T-helper 9 cell (primary cell): ENCODE measurements around the gene CTAGE6.
"Not testable (repeated sequence)": the region's sequence is repeated elsewhere in the genome, so short reads cannot be mapped to it uniquely, and the experiment has no call there.

Experiments
- DNase-seq: peaks from one replicate; pipeline ENCODE4 v3.0.0-alpha.2; 2020
- total RNA-seq, 2 donors: gene quantifications; one replicate each; lab custom pipeline; 2026; lab: John Stamatoyannopoulos, UW

The CTAGE6 gene, protein sequence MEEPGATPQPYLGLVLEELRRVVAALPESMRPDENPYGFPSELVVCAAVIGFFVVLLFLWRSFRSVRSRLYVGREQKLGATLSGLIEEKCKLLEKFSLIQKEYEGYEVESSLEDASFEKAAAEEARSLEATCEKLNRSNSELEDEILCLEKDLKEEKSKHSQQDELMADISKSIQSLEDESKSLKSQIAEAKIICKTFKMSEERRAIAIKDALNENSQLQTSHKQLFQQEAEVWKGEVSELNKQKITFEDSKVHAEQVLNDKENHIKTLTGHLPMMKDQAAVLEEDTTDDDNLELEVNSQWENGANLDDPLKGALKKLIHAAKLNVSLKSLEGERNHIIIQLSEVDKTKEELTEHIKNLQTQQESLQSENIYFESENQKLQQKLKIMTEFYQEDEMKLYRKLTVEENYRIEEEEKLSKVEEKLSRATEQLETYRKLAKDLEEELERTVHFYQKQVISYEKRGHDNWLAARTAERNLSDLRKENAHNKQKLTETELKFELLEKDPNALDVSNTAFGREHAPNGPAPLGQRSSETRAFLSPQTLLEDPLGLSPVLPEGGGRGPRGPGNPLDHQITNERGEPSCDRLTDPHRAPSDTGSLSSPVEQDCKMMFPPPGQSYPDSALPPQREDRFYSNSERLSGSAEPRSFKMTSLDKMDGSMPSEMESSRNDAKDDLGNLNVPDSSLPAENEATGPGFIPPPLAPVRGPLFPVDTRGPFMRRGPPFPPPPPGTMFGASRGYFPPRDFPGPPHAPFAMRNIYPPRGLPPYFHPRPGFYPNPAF
- total RNA-seq, result 0.24 to 0.84 reads per million in 2 donors

DNA sequence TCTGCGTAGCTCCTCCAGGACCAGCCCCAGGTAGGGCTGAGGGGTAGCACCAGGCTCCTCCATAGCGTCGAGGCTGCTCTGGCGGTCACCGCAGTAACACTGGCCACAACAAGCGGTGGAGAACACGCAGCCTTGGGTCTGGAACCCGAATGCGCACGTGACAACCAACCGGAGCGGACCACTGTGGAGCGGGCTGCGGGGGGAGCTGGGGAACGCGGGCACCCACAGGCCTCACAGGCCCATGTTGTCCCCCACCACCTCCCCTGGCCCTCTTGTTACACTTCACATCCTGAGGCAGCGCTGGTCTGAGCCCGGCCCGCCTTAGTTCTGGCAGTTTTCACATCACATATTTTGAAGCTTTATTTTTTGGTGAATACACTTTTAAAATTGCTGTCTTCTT is at the start of gene CTAGE6:
Gene CTAGE6 (minus strand): TSS at position 101 of the 400 bp plus-strand sequence. CDS start 38 bp downstream, at position 63.
- not testable (repeated sequence) for DNase-seq

DNA sequence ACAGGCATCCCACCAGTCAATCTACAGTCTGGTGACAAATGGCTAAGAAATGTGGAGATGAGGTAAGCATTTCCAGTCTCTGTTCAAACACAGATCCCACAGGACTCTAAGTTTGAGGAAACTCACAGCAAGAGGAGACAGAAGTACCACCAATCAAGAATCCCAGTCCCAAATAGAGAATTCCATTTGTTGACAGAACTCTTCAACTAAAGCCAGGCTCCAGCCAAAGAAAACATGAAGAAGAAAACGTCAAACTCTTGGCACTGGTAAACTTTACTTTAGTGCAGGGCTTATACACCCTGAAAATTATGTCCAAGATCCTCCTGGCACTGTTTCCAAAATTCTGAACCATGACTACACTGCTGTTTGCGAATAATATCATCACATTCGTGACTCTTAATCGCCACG is 49.2 kb upstream of the CTAGE6 start:
- DNase-seq, result not testable (repeated sequence)

DNA sequence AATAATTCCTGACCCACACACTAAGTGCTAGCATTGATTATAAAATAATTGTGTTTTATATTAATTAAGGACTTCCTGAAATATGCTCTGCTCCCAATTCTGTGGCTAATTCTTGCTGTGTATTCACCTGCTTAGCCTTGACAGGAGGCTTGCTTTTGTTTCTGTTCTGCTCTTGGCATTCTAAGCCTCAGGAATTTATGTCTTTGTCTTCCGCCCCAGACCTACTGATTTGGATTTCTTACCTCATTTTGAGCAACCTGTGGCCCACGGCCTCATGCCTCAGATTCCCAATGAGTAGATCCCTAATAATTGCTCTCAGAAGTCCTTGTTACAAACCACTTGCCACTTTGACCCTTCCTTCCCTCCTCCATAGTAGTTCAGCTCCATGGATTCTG is 40.4 kb upstream of the CTAGE6 start:
- not testable (repeated sequence) for DNase-seq

DNA sequence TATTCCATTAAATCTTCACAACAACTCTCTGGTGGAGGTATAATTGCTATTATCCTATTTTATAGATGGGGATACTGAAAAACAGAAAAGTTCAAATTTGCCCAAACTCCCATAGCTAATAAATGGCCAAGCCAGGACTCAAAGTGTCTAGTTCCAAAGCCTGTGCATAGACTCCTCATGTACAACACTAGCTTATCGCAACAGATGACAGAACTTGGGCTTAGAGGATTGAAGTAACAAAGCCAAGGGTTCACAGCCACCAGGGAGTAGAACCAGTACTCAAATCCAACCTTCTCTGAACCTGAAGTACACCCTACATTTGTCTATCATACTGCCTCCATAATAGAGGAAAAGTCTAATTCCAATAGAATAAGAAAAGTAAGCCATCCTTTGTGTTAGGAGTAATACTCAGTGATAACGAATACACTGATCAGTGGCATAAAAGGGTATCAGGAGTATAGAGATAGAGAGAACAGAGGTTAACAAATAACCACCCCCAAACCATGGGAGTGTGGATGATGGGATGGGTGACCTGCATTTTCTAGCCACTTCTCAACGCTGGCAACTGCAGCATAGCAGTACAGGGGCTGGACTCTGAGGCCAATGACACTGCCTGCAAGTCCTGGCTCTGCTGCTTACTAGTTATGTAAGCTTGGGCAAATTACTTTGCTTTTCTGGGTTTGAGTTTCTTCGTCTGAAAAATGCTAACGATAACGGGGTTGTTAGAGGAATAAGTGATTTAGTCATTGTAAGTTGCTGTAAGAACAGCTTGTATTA is 39.8 kb upstream of the CTAGE6 start:
- DNase-seq, result not testable (repeated sequence)

DNA sequence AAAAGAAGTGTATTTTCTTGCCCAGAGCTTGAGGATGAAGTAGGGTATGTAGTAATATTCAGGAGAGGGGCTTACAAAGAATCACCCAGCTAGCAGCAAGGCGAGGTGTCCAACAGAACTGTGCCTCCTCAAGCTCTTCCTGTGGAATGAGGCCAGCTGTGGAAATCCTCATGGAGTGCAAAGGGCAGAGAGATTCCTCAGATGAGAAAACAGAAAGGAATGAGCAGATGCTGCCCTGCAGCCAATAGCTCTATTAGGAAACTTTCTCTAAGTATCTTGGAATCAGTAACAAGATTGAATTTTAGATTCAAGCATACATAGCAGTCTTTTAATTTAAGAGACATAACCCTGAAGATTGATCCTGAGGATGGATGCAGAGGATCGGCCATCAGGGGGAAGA is 38.2 kb upstream of the CTAGE6 start:
- not testable (repeated sequence) for DNase-seq

DNA sequence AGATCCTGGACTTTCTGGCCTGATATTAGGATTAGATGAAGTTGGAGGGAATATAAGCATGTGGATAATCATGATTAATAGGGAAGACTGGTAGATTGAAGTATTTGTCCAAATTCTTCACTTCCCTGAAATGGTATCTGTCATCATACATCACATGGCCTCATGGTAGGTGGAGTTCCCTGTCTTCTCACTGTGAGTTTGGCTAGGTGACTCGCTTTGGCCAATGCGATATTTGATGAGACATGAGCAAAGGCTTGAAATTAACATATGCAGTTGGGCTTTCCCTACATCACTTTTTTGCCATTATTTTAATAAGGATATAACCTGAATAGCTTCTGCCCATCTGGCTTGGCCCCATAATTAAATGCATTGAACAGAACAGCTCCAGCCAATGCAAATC is 35.1 kb upstream of the CTAGE6 start:
- DNase-seq, result not testable (repeated sequence)

DNA sequence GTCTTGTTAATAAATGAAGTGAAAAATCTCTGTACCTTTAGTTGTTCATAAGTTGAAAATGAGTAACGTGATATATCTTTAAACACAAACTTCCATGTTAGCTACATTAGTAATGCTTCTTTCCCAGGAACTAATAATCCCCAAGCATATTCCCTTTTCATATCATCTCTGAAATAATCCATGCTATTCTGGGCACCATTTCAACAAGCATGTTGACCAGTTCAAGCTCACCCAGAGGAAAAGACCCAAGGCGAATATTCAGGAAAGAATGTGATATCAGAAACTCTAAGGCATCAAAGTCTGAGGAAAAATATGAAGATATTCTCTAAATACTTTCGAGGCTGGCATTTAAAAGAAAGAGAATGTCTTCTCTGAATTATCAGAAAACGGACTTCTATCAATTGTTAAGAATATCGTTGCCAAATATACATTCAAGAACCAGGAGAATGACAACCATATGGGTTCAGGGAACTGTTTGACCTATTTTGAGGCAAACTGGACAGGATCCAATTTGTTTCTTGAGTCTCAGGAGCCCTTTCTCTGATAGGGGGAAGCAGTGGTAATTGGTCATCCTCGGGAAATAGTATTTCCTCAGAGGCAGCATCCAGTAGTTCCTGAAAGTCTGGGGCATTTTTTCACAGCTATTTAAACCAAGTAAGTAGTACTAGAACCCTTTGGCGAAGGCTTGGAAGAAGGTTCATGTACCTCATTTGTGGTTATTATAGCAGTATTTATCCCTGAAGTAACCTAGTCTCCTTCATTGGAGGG is 28.1 kb upstream of the CTAGE6 start:
- not testable (repeated sequence) for DNase-seq

DNA sequence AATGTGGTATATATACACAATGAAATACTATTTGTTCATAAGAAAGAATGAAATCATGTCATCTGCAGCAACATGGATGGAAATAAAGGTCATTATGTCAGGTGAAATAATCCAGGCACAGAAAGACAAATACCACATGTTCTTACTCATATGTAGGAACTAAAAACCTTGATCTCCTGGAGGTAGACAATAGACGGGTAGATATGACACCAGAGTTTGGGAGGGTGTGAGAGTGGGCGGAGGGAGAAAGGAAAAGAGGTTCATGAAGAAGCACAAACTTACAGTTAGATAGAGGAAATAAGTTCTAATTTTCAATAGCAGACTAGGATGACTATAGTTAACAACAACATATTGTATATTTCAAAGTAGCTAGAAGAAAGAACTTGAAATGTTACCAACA is 22.1 kb upstream of the CTAGE6 start:
- DNase-seq, result not testable (repeated sequence)

DNA sequence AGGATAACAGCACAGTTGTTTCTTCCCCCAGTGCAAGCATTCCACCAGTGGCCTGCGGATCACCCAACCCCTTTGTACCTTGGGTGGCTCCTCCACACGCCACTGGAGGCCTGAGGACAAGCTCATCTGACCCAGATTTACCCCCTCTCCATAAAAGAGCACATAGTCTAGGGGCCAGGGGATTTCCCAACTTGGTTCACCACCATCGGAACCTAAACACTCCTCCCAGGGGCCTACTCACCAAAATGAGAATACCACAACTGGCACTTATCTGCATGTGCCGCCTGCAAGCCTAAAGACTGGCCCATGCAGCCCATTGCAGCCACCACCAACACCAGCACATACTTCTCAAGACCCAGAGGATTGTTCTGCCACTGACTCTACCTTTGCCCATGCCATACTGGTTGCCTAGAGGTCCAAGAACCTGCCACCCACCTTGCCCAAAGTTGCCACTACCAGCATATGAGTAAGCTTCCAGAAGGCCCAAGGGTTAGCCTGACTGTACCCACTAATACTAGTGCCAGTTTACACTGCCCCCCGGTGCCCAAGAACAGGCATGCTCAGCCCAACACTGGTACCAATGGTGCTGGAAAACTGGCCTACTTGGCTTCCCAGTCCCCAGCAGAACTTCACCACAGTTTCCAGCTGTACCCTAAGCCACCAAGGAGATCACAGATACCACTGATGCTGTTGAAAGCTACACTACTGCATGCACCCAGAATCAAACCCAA is 15.4 kb upstream of the CTAGE6 start:
- DNase-seq, result not testable (repeated sequence)

DNA sequence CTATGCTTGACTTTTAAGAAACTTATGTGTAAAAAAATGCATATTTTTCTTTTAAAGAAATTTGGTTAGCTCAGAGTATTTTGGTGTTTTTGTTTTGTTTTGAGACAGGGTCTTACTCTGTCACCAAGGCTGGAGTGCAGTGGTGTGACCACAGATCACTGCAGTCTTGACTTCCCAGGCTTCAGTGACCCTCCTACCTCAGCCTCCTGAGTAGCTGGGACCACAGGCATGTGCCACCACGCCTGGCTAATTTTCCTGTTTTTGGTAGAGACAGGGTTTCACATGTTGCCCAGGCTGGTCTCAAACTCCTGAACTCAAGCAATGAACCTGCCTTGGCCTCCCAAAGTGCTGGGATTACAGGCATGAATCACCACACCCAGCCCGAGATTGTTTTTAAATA is 10.0 kb upstream of the CTAGE6 start:
- not testable (repeated sequence) for DNase-seq

DNA sequence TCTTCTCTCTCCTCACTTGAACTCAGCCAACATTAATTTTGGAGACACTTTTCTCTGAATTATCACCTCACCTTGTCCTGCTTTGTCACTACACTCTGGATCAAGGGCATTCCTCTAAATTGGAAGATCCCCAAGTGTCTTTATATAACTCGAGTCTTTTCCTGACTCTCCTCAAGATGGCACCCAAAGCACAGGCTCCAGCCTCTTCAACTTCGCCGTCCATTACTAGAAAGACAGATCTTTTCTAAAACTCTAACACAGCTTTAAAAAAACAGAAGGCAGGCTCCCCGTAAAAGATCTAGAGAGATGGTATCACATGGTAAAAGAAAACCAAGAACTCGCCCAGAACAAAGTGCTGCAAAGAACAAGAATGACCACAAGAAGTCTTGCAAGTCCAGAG is 8.2 kb upstream of the CTAGE6 start:
- DNase-seq, result not testable (repeated sequence)

DNA sequence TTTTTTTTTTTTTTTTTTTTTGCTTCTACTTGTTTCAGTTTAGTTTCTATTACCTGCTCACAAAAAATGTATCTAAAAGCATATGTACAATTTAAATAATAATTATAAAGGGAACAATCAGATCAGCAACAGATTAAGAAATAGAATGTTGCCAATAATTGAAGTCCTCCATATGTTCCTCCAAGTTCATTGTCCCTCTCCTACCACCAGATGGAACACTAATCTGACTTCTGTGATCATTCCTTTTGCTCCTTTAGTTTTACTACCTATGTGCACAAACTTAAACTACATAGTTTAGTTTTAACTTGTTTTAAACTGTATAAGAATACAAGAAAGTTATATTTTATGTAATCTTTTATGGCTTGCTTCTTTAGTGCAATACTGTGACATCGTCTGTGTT is 5.6 kb upstream of the CTAGE6 start:
- not testable (repeated sequence) for DNase-seq

DNA sequence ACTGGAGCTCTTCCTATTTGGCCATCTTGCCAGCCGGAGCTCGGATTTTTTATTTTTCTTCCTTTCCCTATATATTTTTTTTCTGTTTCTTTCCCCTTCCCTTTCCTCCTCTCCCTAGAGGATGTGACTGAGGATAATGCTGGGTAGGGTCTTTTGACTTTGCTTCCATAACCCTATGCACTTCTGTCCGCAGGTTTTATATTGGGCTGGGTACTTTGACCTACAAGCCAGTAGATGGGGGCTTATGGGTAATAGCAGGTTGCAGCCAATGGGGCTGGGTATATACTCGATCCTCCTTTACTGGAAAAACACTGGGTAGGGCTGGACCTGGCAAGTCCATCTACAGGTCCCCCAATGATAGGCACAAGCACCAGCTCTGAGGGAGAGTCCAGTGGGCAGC is 12.2 kb downstream of the CTAGE6 start:
- not testable (repeated sequence) for DNase-seq

DNA sequence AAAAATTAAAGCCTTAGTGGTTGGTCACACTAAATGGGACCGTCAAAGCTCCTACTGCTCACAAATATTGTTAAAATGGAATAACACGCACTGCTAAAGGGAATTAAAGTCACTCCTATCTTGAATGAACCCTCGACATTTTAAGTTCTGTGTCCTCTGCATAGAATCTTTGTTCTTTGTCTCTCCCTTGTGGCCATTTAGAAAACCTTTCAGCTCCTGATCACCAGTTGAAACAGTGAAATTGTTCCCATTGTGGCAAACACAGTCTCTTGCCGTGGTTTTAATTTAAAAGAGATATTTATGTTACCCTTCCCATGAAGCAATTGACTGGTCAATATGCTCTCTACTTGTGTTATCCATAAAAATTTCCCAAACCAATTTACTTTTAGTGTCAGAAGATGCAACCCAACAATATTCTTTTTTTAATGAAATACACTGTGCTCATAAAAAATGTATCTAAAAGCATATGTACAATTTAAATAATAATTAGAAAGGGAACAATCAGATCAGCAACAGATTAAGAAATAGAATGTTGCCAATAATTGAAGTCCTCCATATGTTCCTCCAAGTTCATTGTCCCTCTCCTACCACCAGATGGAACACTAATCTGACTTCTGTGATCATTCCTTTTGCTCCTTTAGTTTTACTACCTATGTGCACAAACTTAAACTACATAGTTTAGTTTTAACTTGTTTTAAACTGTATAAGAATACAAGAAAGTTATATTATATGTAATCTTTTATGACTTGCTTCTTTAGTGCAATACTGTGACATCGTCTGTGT is 20.3 kb downstream of the CTAGE6 start:
- DNase-seq, result not testable (repeated sequence)

DNA sequence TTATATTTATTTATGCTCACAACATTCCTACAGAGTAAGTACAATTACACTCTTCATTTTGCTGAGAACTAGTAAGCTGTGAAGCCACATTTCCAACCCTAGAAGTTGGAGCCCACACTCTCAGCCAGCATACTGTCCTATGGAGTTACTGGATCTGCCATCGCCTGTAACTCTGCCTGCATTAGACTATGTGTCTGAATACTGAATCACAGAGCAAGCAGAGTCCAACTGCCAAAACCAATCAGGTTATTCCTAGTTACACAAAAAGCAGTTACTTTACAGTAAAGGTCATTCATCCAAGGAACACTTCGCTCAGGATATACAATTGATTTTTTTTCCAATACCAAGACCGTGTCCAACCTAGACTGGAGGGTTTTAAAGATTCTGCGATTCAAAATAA is 21.5 kb downstream of the CTAGE6 start:
- no peak for DNase-seq

DNA sequence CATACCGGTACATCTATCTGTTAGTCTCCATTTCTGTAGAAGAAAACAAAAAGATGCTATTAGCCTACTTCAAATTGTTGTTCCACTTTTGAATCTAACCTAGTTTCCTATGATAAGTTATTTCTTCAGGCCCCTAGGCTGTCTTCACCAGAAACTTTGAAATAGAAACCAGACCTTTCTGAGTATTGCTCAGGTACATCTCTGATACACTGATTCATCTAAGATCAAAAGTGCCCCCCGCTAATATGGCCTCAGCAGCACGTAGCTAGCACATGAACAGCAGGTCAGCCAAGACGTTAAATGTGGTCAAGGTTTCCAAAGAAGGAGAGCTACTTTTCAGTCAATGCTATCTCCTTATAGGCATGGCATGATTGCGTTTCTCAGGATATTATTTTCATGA is 23.6 kb downstream of the CTAGE6 start:
- DNase-seq, result no peak

DNA sequence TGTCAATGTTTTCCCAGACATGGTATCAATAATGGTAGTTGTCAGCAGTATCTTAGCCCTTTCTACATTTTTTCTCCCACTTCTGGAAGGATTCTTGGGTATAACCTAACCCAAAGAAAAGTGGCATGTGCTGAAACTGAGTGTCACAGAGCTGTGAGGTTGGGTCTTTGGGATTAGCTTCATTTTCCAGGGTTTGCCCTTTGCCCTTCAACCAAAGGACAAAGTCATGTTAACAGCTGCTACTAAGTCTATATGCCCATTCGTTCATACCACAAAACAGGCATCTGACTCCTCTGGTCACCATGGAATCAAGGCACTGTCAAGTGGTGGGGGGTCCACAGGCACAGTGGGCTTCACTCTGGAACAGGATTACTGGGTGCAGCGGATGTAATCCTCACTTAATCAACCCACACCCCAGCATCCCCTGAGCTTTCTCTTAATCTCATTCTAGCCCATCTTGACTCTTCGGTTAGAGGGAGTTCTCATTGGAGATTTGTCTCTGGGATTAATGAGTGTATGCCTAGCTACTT is 29.1 kb downstream of the CTAGE6 start:
- DNase-seq, result no peak

DNA sequence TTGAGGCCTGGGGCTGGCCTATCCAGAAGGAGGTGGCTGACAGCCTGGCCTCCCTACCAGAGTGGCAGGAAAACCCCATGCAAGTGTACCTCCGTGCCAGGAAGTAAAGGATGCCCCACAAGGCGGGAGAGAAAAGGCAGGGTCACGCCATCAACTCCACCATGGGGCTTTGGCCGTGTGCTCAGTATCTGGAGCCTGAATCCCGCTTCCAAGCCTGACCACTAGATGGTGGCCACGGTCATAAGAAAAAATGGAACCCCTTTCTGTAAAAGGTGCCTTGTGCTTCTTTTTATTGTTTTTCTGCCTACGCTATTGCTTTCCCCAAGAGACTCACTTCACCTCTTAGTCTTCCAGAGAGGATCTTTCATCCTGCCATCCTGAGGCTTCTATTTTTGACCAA is 29.9 kb downstream of the CTAGE6 start:
- not testable (repeated sequence) for DNase-seq

DNA sequence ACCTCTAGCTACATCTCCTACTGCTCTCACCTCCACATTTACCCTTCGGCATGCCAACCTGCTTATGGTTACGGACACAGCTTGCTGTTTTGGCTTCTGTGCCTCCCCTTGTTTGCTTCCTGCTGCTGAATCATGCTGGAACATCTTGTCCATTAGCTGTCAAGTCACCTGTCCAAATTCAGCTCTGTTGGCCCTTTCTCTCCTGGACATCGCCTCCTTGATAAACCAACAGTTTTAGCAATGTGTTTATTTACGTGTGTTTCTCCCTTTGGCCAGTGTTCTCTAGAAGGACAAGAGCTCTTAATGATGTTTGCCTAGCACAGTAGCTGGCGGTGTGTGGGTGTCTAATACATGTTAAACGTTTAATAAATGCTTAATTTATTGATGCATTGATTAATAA is 31.4 kb downstream of the CTAGE6 start:
- DNase-seq, result not testable (repeated sequence)

DNA sequence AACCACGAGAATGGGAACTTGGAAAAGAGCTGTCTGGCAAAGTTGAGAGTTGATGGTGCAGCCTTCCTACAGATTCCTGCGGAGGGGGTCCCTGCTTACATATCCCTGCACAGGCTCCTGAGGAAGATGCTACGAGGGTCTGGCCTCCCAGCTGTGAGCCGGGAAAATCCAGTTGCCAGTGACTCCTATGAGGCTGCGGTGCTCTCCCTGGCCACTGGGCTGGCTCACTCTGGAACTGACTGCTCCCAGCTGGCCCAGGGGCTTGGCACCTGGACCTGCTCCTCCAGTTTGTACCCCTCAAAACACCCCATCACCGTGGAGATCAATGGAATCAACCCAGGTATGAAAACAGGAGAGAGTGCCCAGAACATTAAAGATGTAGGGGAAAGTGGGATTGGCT is 37.2 kb downstream of the CTAGE6 start:
- not testable (repeated sequence) for DNase-seq
